GM12878 (cell line): ENCODE results near the gene CDH4. TPM values are rescaled to one million over a fixed set of nuclear protein-coding genes. Genes with fewer than 3 reads are reported as not detected.

Source experiments
- ATAC-seq: fragments of 200-7000 bp; cut with Tn5 transposase; 3 replicates; pipeline ENCODE4 v1.9.1; 2020; ENCODE audit warnings: mild to moderate bottlenecking, moderate library complexity
- BruUV-seq: library from RNA; stranded (reverse); fragments of 400-500 nt; replicated peaks from 2 replicates; lab custom pipeline; 2021; lab: Mats Ljungman, UMichigan
- CTCF ChIA-PET: fragments of 300-600 bp; sonication (Branson Sonifier 250); formaldehyde crosslinking; extraction: SDS; loops from one replicate; lab custom pipeline; 2021; ENCODE audit warnings: inconsistent platforms; lab: Yijun Ruan, JAX
- POLR2A ChIA-PET: fragments of 350-600 bp; formaldehyde crosslinking; extraction: SDS; loops from one replicate; lab custom pipeline; 2021; ENCODE audit warnings: inconsistent platforms; lab: Charles Lee
- RAD21 ChIA-PET: fragments of 300-600 bp; sonication (Branson Sonifier 250); formaldehyde crosslinking; loops from one replicate; lab custom pipeline; 2023; ENCODE audit warnings: antibody characterized with exemption; ENCODE audit not compliant: unreplicated experiment; lab: Charles Lee
- SMC1A ChIA-PET: fragments of 300-600 bp; sonication (Branson Sonifier 250); formaldehyde crosslinking; loops from one replicate; lab custom pipeline; 2023; ENCODE audit not compliant: unreplicated experiment, uncharacterized antibody; lab: Charles Lee
- DNase-seq: peaks from one replicate; pipeline ENCODE4 v3.0.0-alpha.2; 2011; ENCODE audit warnings: low read depth, low spot score
- FAIRE-seq: peaks from 3 replicates; lab custom pipeline; 2011; peaks lifted over from hg19 to GRCh38; lab: Jason Lieb, UNC
- H2AFZ ChIP-seq: 2 replicates; pipeline ENCODE4 v1.6.0; 2011; ENCODE audit warnings: low read depth, low read length, control low read depth; ENCODE audit not compliant: control insufficient read depth
- H3K27ac ChIP-seq: 2 replicates; pipeline ENCODE4 v1.5.1; 2011; ENCODE audit warnings: control low read depth; ENCODE audit not compliant: control insufficient read depth, insufficient read depth
- H3K27me3 ChIP-seq, 2 experiments: replicated peaks in 1 of 2; 2 replicates each; pipeline versions ENCODE4 v1.6.0 to v1.6.1; 2011; ENCODE audit warnings: low read length in 1 of 2; ENCODE audit not compliant: control insufficient read depth in 2 of 2, insufficient read depth in 2 of 2
- H3K36me3 ChIP-seq, 2 experiments: 2 replicates each; pipeline ENCODE4 v1.5.1; 2011; ENCODE audit warnings: low read length in 1 of 2; ENCODE audit not compliant: control insufficient read depth in 2 of 2, insufficient read depth in 2 of 2
- H3K4me1 ChIP-seq: 2 replicates; pipeline ENCODE4 v1.6.1; 2011; ENCODE audit warnings: mild to moderate bottlenecking, low read length, moderate library complexity, mixed read lengths; ENCODE audit not compliant: control insufficient read depth, insufficient read depth
- H3K4me2 ChIP-seq: 2 replicates; pipeline ENCODE4 v1.6.0; 2011; ENCODE audit warnings: control low read depth; ENCODE audit not compliant: control insufficient read depth, insufficient read depth
- H3K4me3 ChIP-seq: fragments of 200-600 bp; sonication (generic); 2 replicates; pipeline ENCODE4 v1.5.1; 2016
- H3K79me2 ChIP-seq: 2 replicates; pipeline ENCODE4 v1.6.0; 2011; ENCODE audit warnings: low read length; ENCODE audit not compliant: control insufficient read depth, insufficient read depth
- H3K9ac ChIP-seq: 2 replicates; pipeline ENCODE4 v1.8.0; 2011; ENCODE audit warnings: low read length, control low read depth, mixed read lengths; ENCODE audit not compliant: control insufficient read depth, insufficient read depth
- H3K9me3 ChIP-seq: replicated peaks from 3 replicates; pipeline ENCODE4 v1.5.1; 2011; ENCODE audit warnings: mild to moderate bottlenecking, low read length; ENCODE audit not compliant: control insufficient read depth, insufficient read depth
- H4K20me1 ChIP-seq: 2 replicates; pipeline ENCODE4 v1.6.0; 2011; ENCODE audit not compliant: control insufficient read depth, insufficient read depth
- ASH2L ChIP-seq: fragments of 300-600, 200-600 bp; sonication (generic); IDR thresholded peaks from 2 replicates; pipeline ENCODE4 v1.6.1; 2017; ENCODE audit warnings: low read depth, mild to moderate bottlenecking, borderline replicate concordance
- BHLHE40 ChIP-seq, 2 experiments: fragments of 450-650 bp in 1 of 2; IDR thresholded peaks; 2 replicates each; pipeline ENCODE4 v1.6.1; 2011 to 2017; ENCODE audit warnings: low read depth in 2 of 2, borderline replicate concordance in 1 of 2, improper control_type of control experiment in 1 of 2, low read length in 1 of 2, mild to moderate bottlenecking in 1 of 2
- BMI1 ChIP-seq: fragments of 450-650 bp; IDR thresholded peaks from 2 replicates; pipeline ENCODE4 v1.6.1; 2016; ENCODE audit warnings: mild to moderate bottlenecking, moderate library complexity, borderline replicate concordance
- CHD4 ChIP-seq: fragments of 200-600 bp; sonication (generic); IDR thresholded peaks from 2 replicates; pipeline ENCODE4 v1.6.1; 2016; ENCODE audit warnings: mild to moderate bottlenecking
- CUX1 ChIP-seq: IDR thresholded peaks from 2 replicates; pipeline ENCODE4 v1.6.1; 2012; ENCODE audit warnings: improper control_type of control experiment, low read depth, low read length; ENCODE audit not compliant: insufficient replicate concordance
- GABPA ChIP-seq: IDR thresholded peaks from 2 replicates; pipeline ENCODE4 v1.6.1; 2014; ENCODE audit warnings: antibody characterized with exemption, low read depth, mild to moderate bottlenecking, inconsistent platforms
- IKZF2 ChIP-seq, 2 experiments: fragments of 450-650 bp; IDR thresholded peaks; 2 replicates each; pipeline ENCODE4 v1.6.1; 2017; ENCODE audit warnings: mild to moderate bottlenecking in 2 of 2, moderate library complexity in 2 of 2
- JUNB ChIP-seq: IDR thresholded peaks from 2 replicates; pipeline ENCODE4 v1.6.1; 2016; ENCODE audit warnings: antibody characterized with exemption, mild to moderate bottlenecking
- MAX ChIP-seq: IDR thresholded peaks from 2 replicates; pipeline ENCODE4 v1.6.1; 2012; ENCODE audit warnings: low read depth, low read length, improper control_type of control experiment
- MEF2B ChIP-seq: fragments of 450-650 bp; IDR thresholded peaks from 2 replicates; pipeline ENCODE4 v1.6.1; 2018; ENCODE audit warnings: mild to moderate bottlenecking, moderate library complexity; ENCODE audit not compliant: partially characterized antibody, poor library complexity, severe bottlenecking
- NFYA ChIP-seq: IDR thresholded peaks from 2 replicates; pipeline ENCODE4 v1.6.1; 2011; ENCODE audit warnings: low read depth, mild to moderate bottlenecking, low read length, improper control_type of control experiment, borderline replicate concordance
- NKRF ChIP-seq: fragments of 450-650 bp; conservative IDR thresholded peaks from 2 replicates; pipeline ENCODE4 v1.6.1; 2017; ENCODE audit warnings: mild to moderate bottlenecking, moderate library complexity
- PKNOX1 ChIP-seq: fragments of 450-650 bp; IDR thresholded peaks from 2 replicates; pipeline ENCODE4 v1.6.1; 2016; ENCODE audit warnings: mild to moderate bottlenecking
- SPI1 ChIP-seq: IDR thresholded peaks from 2 replicates; pipeline ENCODE4 v1.6.1; 2011; ENCODE audit warnings: low read depth, mild to moderate bottlenecking, low read length, moderate library complexity, borderline replicate concordance; ENCODE audit not compliant: insufficient read depth
- SREBF1 ChIP-seq: IDR thresholded peaks from 2 replicates; pipeline ENCODE4 v1.6.1; 2012; ENCODE audit warnings: mild to moderate bottlenecking, low read length
- ZNF24 ChIP-seq: fragments of 450-650 bp; IDR thresholded peaks from 2 replicates; pipeline ENCODE4 v1.6.1; 2017; ENCODE audit warnings: antibody characterized with exemption, mild to moderate bottlenecking
- ZZZ3 ChIP-seq: IDR thresholded peaks from 2 replicates; pipeline ENCODE4 v1.6.1; 2011; ENCODE audit warnings: low read depth; ENCODE audit not compliant: control insufficient read depth, insufficient read length
- WGBS: methylation state at CpG from one replicate; pipeline ENCODE4 v1.1.6; 2016; ENCODE audit warnings: low lambda C conversion rate; ENCODE audit not compliant: insufficient replicate concordance, insufficient coverage; ENCODE audit errors: missing lambda C conversion rate; 5-methylcytosine and 5-hydroxymethylcytosine counted together
- in situ Hi-C: fragments of 300-500 bp; cut with MboI; formaldehyde crosslinking; loops from 9 replicates; pipeline ENCODE4 v1.14.3; 2018; ENCODE audit warnings: mixed read lengths
- intact Hi-C: fragments of 100-400 bp; cut with micrococcal nuclease; formaldehyde crosslinking; loops from one replicate; pipeline ENCODE4 v1.14.2; 2022; ENCODE audit not compliant: unreplicated experiment
- polyA plus RNA-seq, 11 experiments: library from polyadenylated mRNA; depleted of rRNA in 4 of 11; unstranded in 6 of 11; stranded (reverse) in 5 of 11; fragments of >200 nt; fragmentation: Nextera tagmentation in 4 of 11; fragmentation: Illumina TruSeq in 1 of 11; extraction: Ambion mirVana in 4 of 11; extraction: Trizol in 1 of 11; gene quantifications; 1 replicate in 1 of 11; 2 replicates in 10 of 11; pipeline versions ENCODE4 v1.2.1 to v1.2.3, GENCODE V29; 2011 to 2016; ENCODE audit warnings: inconsistent platforms in 2 of 11, missing spikeins in 2 of 11, low read depth in 1 of 11
- total RNA-seq, 4 experiments: library from RNA; depleted of rRNA in 3 of 4; stranded (reverse); fragments of >200 nt in 3 of 4; fragmentation: Illumina TruSeq in 1 of 4; extraction: Trizol in 1 of 4; gene quantifications; 2 replicates each; pipeline versions ENCODE4 v1.2.1 to v1.2.3, GENCODE V29; 2013 to 2021

The CDH4 gene
- total and polyA plus RNA-seq, 10 of the 15 experiments (the other 5 are each of a cell fraction or from before 2014, with no cell fraction given): not detected

GRCh38 chr20:61560361-61560853 is 308.3 kb downstream of the CDH4 start:
- DNase-seq (no peak), FAIRE-seq (no peak), ATAC-seq (no peak)
- 47% methylated on average over 15 of the region's 15 CpGs for WGBS
- in situ Hi-C loops: no loop called here
- ChIA-PET POLR2A (no interaction called here), RAD21 (no interaction called here), SMC1A (no interaction called here), CTCF (no interaction called here)
- Histone ChIP-seq H3K4me1 (no peaks in the 10 kb centered on the region), H3K79me2 (no peaks in the 10 kb centered on the region), H3K4me3 (no peak overlapping the region), H2AFZ (no peak overlapping the region), H3K36me3 (no peaks in the 10 kb centered on the region), H3K4me2 (no peak overlapping the region), H3K27me3 (no peaks in the 10 kb centered on the region), H3K9me3 (peaks cover 2% of the 10 kb centered on the region; the same call in 1 of the 3 replicates), H3K27ac (no peak overlapping the region), H3K9ac (no peak overlapping the region), H4K20me1 (no peaks in the 10 kb centered on the region)
- intact Hi-C loops: no loop called here
- BruUV-seq: no TSS peak
- TF ChIP-seq SPI1: no peak
- TF ChIP-seq ZNF24: no peak
- TF ChIP-seq GABPA: no peak
- no peak for TF ChIP-seq MEF2B
- TF ChIP-seq ZZZ3: no peak
- TF ChIP-seq CUX1: no peak
- TF ChIP-seq BHLHE40 (IDR thresholded peaks at IDR 0.05; ENCODE audit: borderline replicate concordance in 1 of 2, low read depth in 2 of 2, low read length in 1 of 2): no peak
- no peak for TF ChIP-seq BMI1
- no peak for TF ChIP-seq ASH2L
- TF ChIP-seq JUNB: no peak
- no peak for TF ChIP-seq NFYA
- TF ChIP-seq IKZF2 (IDR thresholded peaks at IDR 0.05): no peak
- no peak for TF ChIP-seq SREBF1
- TF ChIP-seq NKRF: no peak
- no peak for TF ChIP-seq MAX
- no peak for TF ChIP-seq PKNOX1
- no peak for TF ChIP-seq CHD4
